Right ventricle myocardium inferior (tissue), 1 donor: ENCODE results near the gene MXI1. TPM values are rescaled to one million over a fixed set of nuclear protein-coding genes. Genes with fewer than 3 reads are reported as not detected.

Experiments used
- ATAC-seq: fragments of 200-7000 bp; cut with Tn5 transposase; one replicate; pipeline ENCODE4 v1.9.1; 2020; ENCODE audit warnings: mild to moderate bottlenecking, moderate library complexity
- DNase-seq: peaks from one replicate; pipeline ENCODE4 v3.0.0; 2021; ENCODE audit errors: missing footprints
- intact Hi-C: fragments of 100-400 bp; cut with DNase I; formaldehyde crosslinking; loops from one replicate; pipeline ENCODE4 v1.11.0; 2022
- total RNA-seq: library from RNA; stranded (reverse); fragmentation: NEBNext Ultra II Directional; extraction: Animal tissue kit (Norgen Biotek cat#: 25700); gene quantifications from one replicate; pipeline ENCODE4 v1.2.1, GENCODE V29; 2021
- donor health status: DM: no; HTN: yes; CAD: no; lungs with severe emphysema.

MXI1 gene
- total RNA-seq, 1 donor from 2014 or later: 69.1 TPM

- intact Hi-C loops: loop anchor here (1.0 to 10.0 kb wide), 3 partner anchors 15 to 294 kb away; no protein-coding TSS in a partner anchor
- DNase-seq: peak; percentile 97
- peak; percentile 88 for ATAC-seq
These were observed 3.5 kb downstream of the MXI1 start for GRCh38 chr10:110210674-110211464.

- no peak for DNase-seq
- intact Hi-C loops: loop anchor here (2.0 to 10.0 kb wide), 2 partner anchors 41 to 293 kb away; no protein-coding TSS in a partner anchor
- no peak for ATAC-seq
These were observed 4.0 kb downstream of the MXI1 start for GRCh38 chr10:110211465-110211843.

- DNase-seq (peak; percentile 54), ATAC-seq (no peak)
- intact Hi-C loops: loop anchor here (10.0 kb wide), 1 partner anchor 292 kb away; no protein-coding TSS in a partner anchor
These were observed 5.0 kb downstream of the MXI1 start for GRCh38 chr10:110212119-110213006.

- intact Hi-C loops: loop anchor here (10.0 kb wide), 1 partner anchor 290 kb away; no protein-coding TSS in a partner anchor
- ATAC-seq (no peak), DNase-seq (no peak)
These were observed 7.0 kb downstream of the MXI1 start for GRCh38 chr10:110214371-110214826.

GRCh38 chr10:110215286-110216170, 8.1 kb downstream of the MXI1 start:
- DNase-seq (no peak), ATAC-seq (no peak)
- intact Hi-C loops: loop anchor here (10.0 kb wide), 1 partner anchor 289 kb away; no protein-coding TSS in a partner anchor

- intact Hi-C loops: loop anchor here (10.0 kb wide), 1 partner anchor 289 kb away; no protein-coding TSS in a partner anchor
- DNase-seq (no peak), ATAC-seq (no peak)
These were observed 8.8 kb downstream of the MXI1 start for GRCh38 chr10:110216240-110216639.

- DNase-seq: no peak
- intact Hi-C loops: loop anchor here (10.0 kb wide), 1 partner anchor 288 kb away; no protein-coding TSS in a partner anchor
- ATAC-seq: peak; percentile 51
These were observed 9.7 kb downstream of the MXI1 start for GRCh38 chr10:110216942-110217661.

GRCh38 chr10:110217662-110218008, 10.2 kb downstream of the MXI1 start:
- no peak for DNase-seq
- no peak for ATAC-seq
- intact Hi-C loops: loop anchor here (10.0 kb wide), 1 partner anchor 287 kb away; no protein-coding TSS in a partner anchor

GRCh38 chr10:110218632-110219031, 11.2 kb downstream of the MXI1 start:
- DNase-seq (peak; percentile 72), ATAC-seq (no peak)
- intact Hi-C loops: loop anchor here (10.0 kb wide), 1 partner anchor 286 kb away; no protein-coding TSS in a partner anchor

GRCh38 chr10:110219884-110220283, 12.5 kb downstream of the MXI1 start:
- intact Hi-C loops: loop anchor here (10.0 kb wide), 1 partner anchor 285 kb away; no protein-coding TSS in a partner anchor
- ATAC-seq (no peak), DNase-seq (no peak)

- ATAC-seq: peak; percentile 38
- intact Hi-C loops: no loop called here
- no peak for DNase-seq
These were observed 13.0 kb downstream of the MXI1 start for GRCh38 chr10:110220398-110220797.

- ATAC-seq (peak; percentile 0), DNase-seq (no peak)
- intact Hi-C loops: no loop called here
These were observed 13.8 kb downstream of the MXI1 start for GRCh38 chr10:110221044-110221720.

GRCh38 chr10:110221721-110222261, 14.4 kb downstream of the MXI1 start:
- ATAC-seq: peak; percentile 64
- intact Hi-C loops: loop anchor here (2.0 kb wide), 1 partner anchor 83 kb away; no protein-coding TSS in a partner anchor
- DNase-seq: peak; percentile 85

GRCh38 chr10:110222641-110223297, 15.4 kb downstream of the MXI1 start:
- DNase-seq (no peak), ATAC-seq (no peak)
- intact Hi-C loops: loop anchor here (2.0 kb wide), 1 partner anchor 84 kb away; no protein-coding TSS in a partner anchor

GRCh38 chr10:110223298-110223925, 16.0 kb downstream of the MXI1 start:
- ATAC-seq: no peak
- no peak for DNase-seq
- intact Hi-C loops: loop anchor here (2.0 kb wide), 1 partner anchor 85 kb away; no protein-coding TSS in a partner anchor
